IMR-90 (cell line): ENCODE data around the gene ADD2. TPM values are rescaled to one million over a fixed set of nuclear protein-coding genes. Genes with fewer than 3 reads are reported as not detected.

ENCODE experiments used
- ATAC-seq: fragments of 200-7000 bp; cut with Tn5 transposase; 2 replicates; pipeline ENCODE4 v1.9.1; 2020; ENCODE audit warnings: low read depth, mild to moderate bottlenecking, moderate library complexity
- BruUV-seq: library from RNA; stranded (reverse); fragments of 400-500 nt; replicated peaks from 2 replicates; lab custom pipeline; 2021; lab: Mats Ljungman, UMichigan
- CTCF ChIA-PET: fragments of 300-600 bp; formaldehyde crosslinking; extraction: SDS; loops from one replicate; lab custom pipeline; 2021; ENCODE audit warnings: antibody characterized with exemption; lab: Yijun Ruan, JAX
- POLR2A ChIA-PET: fragments of 300-600 bp; sonication (Branson Sonifier 250); formaldehyde crosslinking; loops from one replicate; lab custom pipeline; 2022; ENCODE audit warnings: antibody characterized with exemption; ENCODE audit not compliant: unreplicated experiment; lab: Charles Lee
- DNase-seq: peaks from one replicate; pipeline ENCODE4 v3.0.0; 2013
- H2AFZ ChIP-seq: replicated peaks from 2 replicates; pipeline ENCODE3; 2013; ENCODE audit warnings: low read length, mild to moderate bottlenecking; ENCODE audit not compliant: poor library complexity
- H2AK5ac ChIP-seq: 2 replicates; pipeline ENCODE4 v1.6.1; 2013; ENCODE audit warnings: low read depth, low read length, inconsistent platforms
- H2AK9ac ChIP-seq: replicated peaks from 2 replicates; pipeline ENCODE3; 2013; ENCODE audit warnings: mild to moderate bottlenecking, low read depth, low read length, moderate library complexity; ENCODE audit not compliant: poor library complexity
- H2BK120ac ChIP-seq: 2 replicates; pipeline ENCODE4 v1.6.1; 2013; ENCODE audit warnings: low read depth, low read length, inconsistent platforms
- H2BK15ac ChIP-seq: 3 replicates; pipeline ENCODE4 v1.6.1; 2013; ENCODE audit warnings: low read depth, low read length, inconsistent platforms
- H2BK20ac ChIP-seq: 2 replicates; pipeline ENCODE4 v1.6.1; 2013; ENCODE audit warnings: low read depth, mild to moderate bottlenecking, inconsistent platforms, low read length, moderate library complexity
- H2BK5ac ChIP-seq: 2 replicates; pipeline ENCODE4 v1.6.1; 2013; ENCODE audit warnings: mild to moderate bottlenecking, low read depth, low read length, inconsistent platforms; ENCODE audit not compliant: poor library complexity, severe bottlenecking
- H3K14ac ChIP-seq: replicated peaks from 2 replicates; pipeline ENCODE4 v1.6.1; 2013; ENCODE audit warnings: low read depth, low read length, inconsistent platforms
- H3K18ac ChIP-seq: 2 replicates; pipeline ENCODE4 v1.6.1; 2013; ENCODE audit warnings: low read depth, low read length, control low read depth
- H3K23ac ChIP-seq: 2 replicates; pipeline ENCODE4 v1.6.1; 2013; ENCODE audit warnings: low read depth, low read length, inconsistent platforms
- H3K27ac ChIP-seq: 2 replicates; pipeline ENCODE4 v1.5.1; 2013; ENCODE audit warnings: mild to moderate bottlenecking, control low read depth, low read length; ENCODE audit not compliant: insufficient read depth
- H3K27me3 ChIP-seq: 2 replicates; pipeline ENCODE4 v1.6.1; 2013; ENCODE audit warnings: low read length; ENCODE audit not compliant: control insufficient read depth, insufficient read depth
- H3K36me3 ChIP-seq: 2 replicates; pipeline ENCODE4 v1.6.1; 2013; ENCODE audit warnings: low read length, mixed read lengths; ENCODE audit not compliant: control insufficient read depth, insufficient read depth
- H3K4ac ChIP-seq: 2 replicates; pipeline ENCODE4 v1.6.1; 2013; ENCODE audit warnings: low read depth, low read length, inconsistent platforms
- H3K4me1 ChIP-seq: 2 replicates; pipeline ENCODE4 v1.6.1; 2013; ENCODE audit warnings: low read length, mixed read lengths; ENCODE audit not compliant: control insufficient read depth, insufficient read depth
- H3K4me2 ChIP-seq: 2 replicates; pipeline ENCODE4 v1.6.1; 2013; ENCODE audit warnings: low read depth, mild to moderate bottlenecking, control low read depth, low read length, moderate library complexity
- H3K4me3 ChIP-seq: 2 replicates; pipeline ENCODE4 v1.5.1; 2013; ENCODE audit warnings: low read depth, mild to moderate bottlenecking, control low read depth, low read length, moderate library complexity; ENCODE audit not compliant: insufficient read depth
- H3K56ac ChIP-seq: 2 replicates; pipeline ENCODE4 v1.6.1; 2013; ENCODE audit warnings: low read length, inconsistent platforms; ENCODE audit not compliant: insufficient read depth; ENCODE audit errors: extremely low read depth
- H3K79me1 ChIP-seq, 2 experiments: 2 replicates each; pipeline ENCODE4 v1.6.1; 2013; ENCODE audit warnings: low read length in 2 of 2, inconsistent platforms in 1 of 2, low read depth in 1 of 2
- H3K9ac ChIP-seq: 2 replicates; pipeline ENCODE4 v1.6.1; 2013; ENCODE audit warnings: low read depth, low read length, control low read depth
- H3K9me1 ChIP-seq: 2 replicates; pipeline ENCODE4 v1.6.1; 2013; ENCODE audit warnings: low read length, inconsistent platforms; ENCODE audit not compliant: insufficient read depth
- H3K9me3 ChIP-seq: 2 replicates; pipeline ENCODE4 v1.6.1; 2013; ENCODE audit warnings: low read length; ENCODE audit not compliant: control insufficient read depth, insufficient read depth
- H4K20me1 ChIP-seq: 2 replicates; pipeline ENCODE4 v1.6.1; 2013; ENCODE audit warnings: low read length, inconsistent platforms; ENCODE audit not compliant: insufficient read depth
- H4K5ac ChIP-seq: 2 replicates; pipeline ENCODE4 v1.6.1; 2013; ENCODE audit warnings: mild to moderate bottlenecking, low read depth, low read length, control low read depth
- H4K8ac ChIP-seq, 2 experiments: 2 replicates each; pipeline ENCODE4 v1.6.1; 2013; ENCODE audit warnings: low read depth in 2 of 2, low read length in 2 of 2, control low read depth in 1 of 2, inconsistent platforms in 1 of 2
- H4K91ac ChIP-seq: 2 replicates; pipeline ENCODE4 v1.6.1; 2013; ENCODE audit warnings: low read depth, low read length, inconsistent platforms; ENCODE audit not compliant: insufficient read depth
- BHLHE40 ChIP-seq: fragments of 150-350 bp; IDR thresholded peaks from 2 replicates; pipeline ENCODE4 v1.6.1; 2016; ENCODE audit warnings: mild to moderate bottlenecking, low read depth, low read length
- CTCF ChIP-seq: conservative IDR thresholded peaks from 2 replicates; pipeline ENCODE4 v1.5.1; 2012; ENCODE audit warnings: mild to moderate bottlenecking, low read depth, low read length, improper control_type of control experiment
- MAFK ChIP-seq: IDR thresholded peaks from 2 replicates; pipeline ENCODE4 v1.6.1; 2012; ENCODE audit warnings: low read depth, low read length, improper control_type of control experiment
- NFE2L2 ChIP-seq: fragments of 150-350 bp; IDR thresholded peaks from 2 replicates; pipeline ENCODE4 v1.6.1; 2016; ENCODE audit warnings: low read depth, mild to moderate bottlenecking, low read length
- RCOR1 ChIP-seq: IDR thresholded peaks from 2 replicates; pipeline ENCODE4 v1.6.1; 2012; ENCODE audit warnings: mild to moderate bottlenecking, low read length, improper control_type of control experiment; ENCODE audit not compliant: insufficient replicate concordance
- RFX5 ChIP-seq: IDR thresholded peaks from 2 replicates; pipeline ENCODE4 v1.8.0; 2012; ENCODE audit warnings: low read depth, mild to moderate bottlenecking, low read length, moderate library complexity
- SMC3 ChIP-seq: fragments of 150-350 bp; IDR thresholded peaks from 2 replicates; pipeline ENCODE4 v1.6.1; 2016; ENCODE audit warnings: low read depth, mild to moderate bottlenecking, antibody characterized with exemption, low read length, moderate library complexity
- dilution Hi-C: fragments of 300-500 bp; cut with HindIII; formaldehyde crosslinking; loops from one replicate; pipeline ENCODE4 v1.14.3; 2018; ENCODE audit warnings: low sequenced_read_pairs; ENCODE audit not compliant: unreplicated experiment
- in situ Hi-C: fragments of 300-500 bp; cut with MboI; formaldehyde crosslinking; loops from 3 replicates; pipeline ENCODE4 v1.14.3; 2019; ENCODE audit warnings: low sequenced_read_pairs, inconsistent platforms, mixed read lengths
- intact Hi-C: fragments of 100-400 bp; cut with micrococcal nuclease; formaldehyde crosslinking; loops from 2 replicates; pipeline ENCODE4 v1.10.0; 2022
- polyA plus RNA-seq, 3 experiments: library from polyadenylated mRNA; depleted of rRNA; stranded (reverse); fragments of >200 nt; gene quantifications; 2 replicates each; pipeline ENCODE4 v1.2.3, GENCODE V29; 2012; ENCODE audit warnings: low replicate concordance in 1 of 3
- total RNA-seq: library from RNA; depleted of rRNA; stranded (reverse); fragments of >200 nt; gene quantifications from 2 replicates; pipeline ENCODE4 v1.2.3, GENCODE V29; 2012
- TF ChIP-seq, protein P1 (sequence below): fragments of 150-350 bp; IDR thresholded peaks from 2 replicates; pipeline ENCODE4 v1.6.1; 2016; ENCODE audit warnings: low read depth, mild to moderate bottlenecking, low read length, moderate library complexity, borderline replicate concordance
- TF ChIP-seq, protein P2 (sequence below): fragments of 150-350 bp; IDR thresholded peaks from 2 replicates; pipeline ENCODE4 v1.6.1; 2017; ENCODE audit warnings: mild to moderate bottlenecking, antibody characterized with exemption, low read length, low read depth

The ADD2 gene
- total and polyA plus RNA-seq, 2 of the 4 experiments (the other 2 are of a cell fraction): not detected

DNA sequence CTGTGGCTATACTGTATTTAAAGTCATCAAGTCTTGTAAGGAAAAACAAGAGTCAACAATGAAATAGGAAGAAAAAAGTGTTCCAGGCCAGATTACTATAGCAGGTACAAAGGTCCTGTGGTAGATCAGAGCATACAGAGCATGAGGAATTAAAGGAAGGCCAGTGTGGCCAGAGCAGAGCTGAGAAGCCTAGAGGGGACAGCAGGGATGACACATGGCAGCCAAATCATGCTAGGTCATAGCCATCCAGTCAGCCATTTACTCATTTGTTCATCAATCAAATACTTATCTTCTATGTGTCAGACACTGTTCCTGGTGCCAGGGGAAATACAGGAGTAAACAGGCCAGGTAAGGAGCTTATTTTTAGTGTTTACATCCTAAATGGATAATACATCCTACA lies 24.3 kb downstream of the ADD2 start:
- H2AK9ac ChIP-seq: no peak overlapping the region
- no peak overlapping the region for H2BK120ac ChIP-seq
- no peak overlapping the region for H3K14ac ChIP-seq
- no peak for DNase-seq
- no peak overlapping the region for H3K27ac ChIP-seq
- no peak overlapping the region for H2BK15ac ChIP-seq
- no peak overlapping the region for H3K56ac ChIP-seq
- no peak overlapping the region for H4K91ac ChIP-seq
- no peak overlapping the region for H4K8ac ChIP-seq
- dilution Hi-C loops (no loop called here), intact Hi-C loops (no loop called here), in situ Hi-C loops (no loop called here)
- no peak overlapping the region for H3K23ac ChIP-seq
- H3K4me2 ChIP-seq: no peak overlapping the region
- ATAC-seq: no peak
- ChIA-PET CTCF (no interaction called here), POLR2A (no interaction called here)
- H3K9me1 ChIP-seq: no peaks in the 10 kb centered on the region
- H4K20me1 ChIP-seq: no peaks in the 10 kb centered on the region
- H2BK5ac ChIP-seq: no peak overlapping the region
- H2AK5ac ChIP-seq: no peak overlapping the region
- TF ChIP-seq RCOR1 (no peak), MAFK (no peak), CTCF (no peak), SMC3 (no peak), RFX5 (no peak), BHLHE40 (no peak), NFE2L2 (no peak)
- TF ChIP-seq, protein P1, sequence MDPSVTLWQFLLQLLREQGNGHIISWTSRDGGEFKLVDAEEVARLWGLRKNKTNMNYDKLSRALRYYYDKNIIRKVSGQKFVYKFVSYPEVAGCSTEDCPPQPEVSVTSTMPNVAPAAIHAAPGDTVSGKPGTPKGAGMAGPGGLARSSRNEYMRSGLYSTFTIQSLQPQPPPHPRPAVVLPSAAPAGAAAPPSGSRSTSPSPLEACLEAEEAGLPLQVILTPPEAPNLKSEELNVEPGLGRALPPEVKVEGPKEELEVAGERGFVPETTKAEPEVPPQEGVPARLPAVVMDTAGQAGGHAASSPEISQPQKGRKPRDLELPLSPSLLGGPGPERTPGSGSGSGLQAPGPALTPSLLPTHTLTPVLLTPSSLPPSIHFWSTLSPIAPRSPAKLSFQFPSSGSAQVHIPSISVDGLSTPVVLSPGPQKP: no peak
- TF ChIP-seq, protein P2, sequence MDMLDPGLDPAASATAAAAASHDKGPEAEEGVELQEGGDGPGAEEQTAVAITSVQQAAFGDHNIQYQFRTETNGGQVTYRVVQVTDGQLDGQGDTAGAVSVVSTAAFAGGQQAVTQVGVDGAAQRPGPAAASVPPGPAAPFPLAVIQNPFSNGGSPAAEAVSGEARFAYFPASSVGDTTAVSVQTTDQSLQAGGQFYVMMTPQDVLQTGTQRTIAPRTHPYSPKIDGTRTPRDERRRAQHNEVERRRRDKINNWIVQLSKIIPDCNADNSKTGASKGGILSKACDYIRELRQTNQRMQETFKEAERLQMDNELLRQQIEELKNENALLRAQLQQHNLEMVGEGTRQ: no peak
- no TSS peak for BruUV-seq
- no peaks in the 10 kb centered on the region for H3K4me1 ChIP-seq
- H2AFZ ChIP-seq: no peak overlapping the region
- no peaks in the 10 kb centered on the region for H3K27me3 ChIP-seq
- no peak overlapping the region for H3K4me3 ChIP-seq
- no peak overlapping the region for H2BK20ac ChIP-seq
- no peaks in the 10 kb centered on the region for H3K9me3 ChIP-seq
- H3K79me1 ChIP-seq: no peaks in the 10 kb centered on the region
- no peak overlapping the region for H3K18ac ChIP-seq
- H3K9ac ChIP-seq: no peak overlapping the region
- H4K5ac ChIP-seq: no peak overlapping the region
- H3K4ac ChIP-seq: no peak overlapping the region
- no peaks in the 10 kb centered on the region for H3K36me3 ChIP-seq
